GM19395 (cell line): ENCODE data around the gene GPATCH2L.

Source experiments
- ATAC-seq: cut with Tn5 transposase; IDR thresholded peaks from one replicate; pipeline ENCODE4 v1.9.1; 2021; ENCODE audit warnings: mild to moderate bottlenecking, moderate library complexity; ENCODE audit not compliant: unreplicated experiment

GPATCH2L gene

DNA sequence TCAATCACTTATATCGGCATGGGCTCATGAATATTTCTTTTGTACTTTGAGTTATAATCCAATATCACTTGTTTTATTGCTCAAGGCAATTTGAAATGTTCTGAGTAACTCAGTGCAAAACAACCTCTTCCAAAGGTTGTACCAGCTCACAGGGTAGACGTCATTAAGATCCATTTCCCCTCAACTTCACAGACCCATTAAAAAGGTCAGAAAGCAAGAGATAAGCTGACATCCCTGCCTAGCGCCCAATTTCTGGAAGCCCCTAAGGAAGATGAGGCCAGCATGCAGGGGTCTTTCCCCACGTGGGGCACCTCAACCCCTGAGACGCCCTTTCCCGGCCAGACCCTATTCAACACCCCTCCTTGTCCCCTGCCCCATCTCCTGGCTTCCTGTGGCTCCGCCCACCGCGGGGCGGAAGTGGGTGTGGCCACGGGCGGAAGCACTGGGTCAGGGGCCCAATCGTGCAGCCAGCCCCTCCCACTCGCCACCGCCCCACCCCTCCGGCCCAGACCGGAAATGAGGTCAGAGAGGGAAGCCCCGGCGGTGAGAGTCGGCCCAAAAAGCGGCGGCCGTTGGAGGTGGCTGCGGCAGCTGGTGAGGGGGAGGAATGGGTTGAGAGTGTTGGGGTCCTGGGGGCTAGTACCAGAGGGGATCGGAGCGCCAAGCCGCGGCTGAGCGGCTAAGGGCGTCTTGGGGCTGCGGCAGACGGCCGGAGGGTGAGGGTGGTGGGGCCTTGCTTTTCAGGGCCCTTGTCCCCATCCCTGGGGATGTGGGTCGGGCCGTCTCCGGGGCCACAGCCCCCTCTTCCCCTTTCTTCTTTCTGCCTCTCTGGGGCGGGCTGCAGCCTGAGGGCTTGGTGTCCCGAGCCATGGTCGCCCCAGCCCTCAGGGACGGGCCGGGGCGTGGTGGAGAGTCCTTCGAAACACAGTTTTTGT, at the start of gene GPATCH2L:
TSS of gene GPATCH2L (plus strand) at position 525 of the 935 bp plus-strand sequence. CDS start 2,442 bp downstream, outside the sequence.
- peak; percentile 92 for ATAC-seq

DNA sequence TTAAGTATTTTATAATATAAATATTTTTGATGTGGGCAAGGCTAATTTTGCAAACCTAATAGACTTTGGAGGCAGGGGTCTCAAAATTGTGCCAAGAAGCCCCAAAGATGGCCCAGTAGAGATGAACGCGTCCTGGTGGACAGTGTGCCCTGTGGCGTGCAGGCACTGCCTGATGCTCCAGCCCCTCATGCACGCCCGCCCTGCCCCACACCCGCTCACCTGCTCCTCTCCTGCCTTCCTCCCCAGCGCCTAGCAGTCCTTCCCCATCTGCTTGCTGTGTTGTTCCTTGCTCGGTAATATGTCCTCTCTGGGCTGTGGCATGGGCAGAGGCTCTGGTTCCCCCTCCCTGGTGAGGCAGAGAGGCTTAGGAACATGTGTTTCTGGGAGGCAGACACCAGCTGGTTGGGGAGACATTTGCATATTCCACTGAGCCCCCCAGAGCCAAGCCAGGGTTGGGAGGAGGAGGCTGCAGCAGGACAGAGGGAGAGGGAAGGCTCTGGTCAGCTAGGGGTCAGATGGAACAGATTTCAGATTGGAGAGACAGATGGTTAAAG, 46.8 kb upstream of the GPATCH2L start:
- no peak for ATAC-seq

DNA sequence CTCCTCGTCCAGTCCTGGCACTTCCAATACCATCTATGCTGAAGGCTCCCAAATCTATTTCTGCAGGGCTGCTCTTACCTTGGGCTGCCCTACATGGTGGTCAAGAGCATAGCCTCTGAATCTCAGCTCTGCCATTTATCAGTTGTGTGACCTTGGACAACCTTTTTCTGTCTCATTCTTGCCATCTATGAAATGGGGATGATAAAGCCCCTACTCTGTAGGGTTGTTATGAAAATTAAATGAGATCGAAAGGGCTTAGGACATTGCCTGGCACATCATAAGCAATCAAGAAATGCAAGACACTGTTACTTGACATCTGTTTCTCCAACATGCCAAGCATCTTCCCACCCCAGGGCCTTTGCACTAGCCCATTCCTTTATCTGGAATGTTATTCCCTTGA, 45.5 kb upstream of the GPATCH2L start:
- ATAC-seq, result no peak

DNA sequence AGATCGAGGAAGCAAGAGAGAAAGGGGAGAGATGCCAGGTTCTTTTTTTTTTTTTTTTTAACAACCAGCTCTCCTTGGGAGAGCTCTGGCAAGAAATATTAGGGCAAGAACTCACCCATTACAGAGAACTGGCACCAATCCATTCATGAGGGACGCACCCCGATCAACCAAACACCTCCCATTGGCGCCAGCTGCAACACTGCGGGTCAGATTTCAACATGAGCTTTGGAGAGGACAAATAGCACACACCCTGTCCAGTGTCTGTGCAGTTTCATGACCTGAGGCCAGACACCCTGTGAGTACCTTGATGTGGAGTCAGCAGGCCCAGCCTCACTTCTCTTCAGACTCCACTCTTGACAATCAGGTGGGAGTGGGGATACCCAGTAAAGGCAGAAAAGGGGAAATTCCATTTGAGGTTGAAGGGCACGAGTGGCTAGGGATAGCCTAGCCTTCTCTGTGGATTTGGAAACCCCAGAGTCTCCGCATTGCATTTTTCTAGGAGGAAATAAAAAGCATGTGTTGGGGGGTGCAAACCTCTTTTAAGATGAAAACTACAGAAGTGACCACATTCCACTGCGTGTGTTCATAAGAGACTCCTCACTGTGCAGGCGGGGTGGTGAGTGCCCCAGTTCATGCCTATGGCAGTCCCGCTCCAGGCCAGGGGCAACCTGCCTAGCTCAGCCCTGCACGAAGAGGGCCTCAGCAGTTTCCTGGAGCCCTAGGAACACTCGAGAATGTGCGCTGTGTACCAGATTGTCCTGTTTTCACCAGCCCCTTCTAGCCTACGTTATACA, 42.4 kb upstream of the GPATCH2L start:
- ATAC-seq, result no peak

DNA sequence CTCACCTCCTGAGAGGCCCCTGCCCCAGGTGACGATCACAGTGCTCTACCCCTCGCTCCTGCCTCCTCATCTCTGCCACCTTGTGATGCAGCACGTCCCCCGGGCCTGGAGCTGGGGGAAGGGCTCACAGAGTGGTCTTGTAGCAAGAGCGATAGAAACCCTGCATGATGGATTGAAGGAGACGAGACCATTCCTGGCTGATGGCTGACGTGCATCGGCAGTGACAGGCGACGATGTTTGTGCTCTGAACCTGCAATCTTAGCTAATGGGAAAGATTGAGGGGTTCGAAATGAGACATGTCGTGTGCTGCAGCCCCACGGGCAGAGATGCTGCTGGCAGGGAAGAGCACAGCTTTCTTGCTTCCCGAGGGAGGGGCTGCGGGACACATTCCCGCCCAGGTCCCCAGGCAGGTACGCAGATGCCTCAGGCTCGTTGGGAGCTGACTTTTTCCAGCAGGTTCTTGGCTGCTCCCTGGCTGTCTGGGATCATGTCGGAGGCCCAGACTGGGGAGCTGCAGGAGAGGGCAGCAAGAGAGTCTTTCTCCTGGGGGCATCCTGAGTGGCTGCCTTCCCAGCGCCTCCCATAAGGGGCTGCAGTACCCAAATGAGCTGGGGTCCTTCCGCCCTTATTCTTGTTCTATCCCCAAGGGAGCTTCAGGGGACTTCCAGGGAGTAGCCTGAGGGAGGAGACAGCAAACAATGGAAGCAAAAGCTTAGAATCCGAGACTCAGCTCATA, 38.7 kb upstream of the GPATCH2L start:
- no peak for ATAC-seq

DNA sequence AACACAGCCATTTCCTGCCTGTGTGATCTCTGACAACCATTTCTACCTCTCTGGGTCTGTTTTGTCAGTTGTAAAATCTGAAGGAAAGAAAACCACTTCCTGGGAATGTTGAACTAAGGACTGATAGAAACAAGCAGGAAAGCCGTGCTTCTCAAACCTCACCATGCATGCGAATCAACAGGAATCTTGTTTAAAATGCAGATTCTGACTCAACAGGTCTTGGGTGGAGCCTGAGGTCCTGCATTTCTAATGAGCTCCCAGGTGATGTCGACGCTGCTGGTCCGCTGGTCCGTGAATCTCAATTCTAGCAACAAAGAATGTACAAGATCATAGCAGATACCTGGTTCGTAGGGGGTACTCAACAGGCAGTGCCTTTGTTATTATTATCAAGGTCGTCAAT, 38.0 kb upstream of the GPATCH2L start:
- ATAC-seq, result no peak

DNA sequence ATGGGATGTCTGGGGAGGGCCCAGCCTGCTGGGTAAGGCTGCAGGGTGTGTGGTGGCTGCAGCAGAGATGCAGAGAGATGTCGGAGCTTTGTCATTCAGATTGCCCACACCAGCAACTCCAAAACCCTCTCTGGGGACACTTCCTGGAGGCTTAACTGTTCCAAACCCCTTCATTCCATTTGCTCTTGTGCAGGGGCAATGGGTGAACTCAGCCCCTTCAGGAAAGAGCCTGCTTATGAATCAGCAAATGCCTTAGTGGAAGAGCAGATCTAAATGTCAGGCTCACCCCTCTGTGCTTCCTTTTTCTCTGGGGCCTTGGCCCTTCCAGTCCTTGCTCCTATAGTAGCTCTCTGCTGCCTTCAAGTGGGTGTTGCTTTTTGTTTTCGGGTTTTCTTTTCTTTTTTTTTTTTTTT, 36.7 kb upstream of the GPATCH2L start:
- no peak for ATAC-seq

DNA sequence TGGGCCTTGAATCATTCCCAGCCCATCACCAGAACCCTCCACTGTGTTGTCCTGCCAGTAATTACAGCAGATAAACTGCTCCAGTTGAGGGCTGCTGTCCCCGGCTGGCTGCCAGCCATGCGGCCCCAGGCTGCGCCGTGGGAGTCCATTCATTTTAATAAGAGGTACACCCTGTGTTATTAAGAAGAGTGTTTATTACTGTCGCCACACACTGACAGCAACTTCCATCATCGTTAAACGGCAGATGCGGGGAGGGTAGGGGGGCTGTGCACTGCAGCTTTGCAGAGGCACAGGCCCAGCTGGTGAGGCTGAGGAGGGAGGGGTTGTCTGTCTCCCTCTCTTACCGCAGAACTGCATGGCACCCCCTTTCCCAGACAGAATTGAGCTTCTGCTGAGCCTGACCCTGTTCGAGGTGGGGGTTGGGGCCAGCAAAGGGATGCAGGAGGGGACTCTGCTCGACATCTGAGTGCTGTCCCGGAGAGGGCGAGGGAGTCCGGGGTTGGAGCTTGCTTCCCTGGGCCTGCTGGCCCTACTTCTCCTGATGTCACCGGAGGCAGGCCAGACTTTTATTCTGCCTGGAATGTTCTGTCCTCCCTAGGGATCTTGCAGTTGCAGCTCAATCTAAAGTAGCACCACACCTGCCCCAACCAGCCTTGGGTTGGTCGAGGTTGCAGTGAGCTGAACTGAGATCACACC, 33.8 kb upstream of the GPATCH2L start:
- no peak for ATAC-seq

DNA sequence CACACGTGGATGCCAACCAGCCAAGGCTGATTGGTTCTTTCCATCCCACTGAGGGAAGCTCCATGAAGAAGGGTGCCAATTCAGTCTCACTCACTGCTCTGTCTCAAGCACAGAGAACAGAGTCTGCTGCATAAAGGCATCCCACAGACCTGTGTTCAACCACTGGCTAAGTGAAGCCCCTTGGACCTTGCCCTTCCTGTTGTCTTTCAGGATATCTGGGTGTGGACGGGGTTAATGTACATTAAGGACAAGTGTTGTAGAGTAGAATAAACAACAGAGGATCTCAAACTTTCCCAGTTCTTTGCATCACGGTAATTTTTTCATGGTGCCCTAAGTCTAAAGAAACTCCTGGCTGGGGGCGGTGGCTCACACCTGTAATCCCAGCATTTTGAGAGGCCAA, 33.1 kb upstream of the GPATCH2L start:
- no peak for ATAC-seq

DNA sequence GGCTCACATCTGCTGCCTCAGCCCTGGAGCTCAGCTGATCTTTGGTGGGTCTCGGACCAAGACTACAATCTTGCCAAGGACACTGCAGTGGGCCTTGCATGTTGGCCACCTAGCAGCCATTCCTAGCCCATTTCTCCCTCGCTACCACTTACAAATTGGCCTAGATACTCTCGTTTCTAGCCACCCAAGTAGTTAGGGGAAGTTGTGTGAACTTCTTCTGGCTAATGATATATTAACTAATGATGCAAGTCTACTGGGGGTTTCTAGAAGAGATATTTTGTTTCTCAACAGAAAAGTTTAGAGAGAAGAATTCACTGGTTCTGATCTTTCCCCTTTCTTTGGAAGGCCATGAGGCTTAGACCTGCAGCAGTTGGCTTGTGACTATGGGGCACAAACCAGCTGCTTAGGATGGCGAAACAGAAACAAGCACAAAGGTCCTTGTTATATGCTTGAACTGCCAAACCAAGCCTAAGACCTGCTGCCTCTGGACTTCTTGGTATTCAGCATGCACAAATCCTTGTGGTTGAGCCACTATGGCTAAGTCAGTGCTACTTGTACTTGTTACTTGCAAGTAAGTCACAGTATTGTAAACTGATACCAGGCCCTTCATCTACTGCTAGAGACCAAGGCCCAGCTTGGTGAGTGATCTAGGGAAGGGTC, 30.5 kb upstream of the GPATCH2L start:
- no peak for ATAC-seq

DNA sequence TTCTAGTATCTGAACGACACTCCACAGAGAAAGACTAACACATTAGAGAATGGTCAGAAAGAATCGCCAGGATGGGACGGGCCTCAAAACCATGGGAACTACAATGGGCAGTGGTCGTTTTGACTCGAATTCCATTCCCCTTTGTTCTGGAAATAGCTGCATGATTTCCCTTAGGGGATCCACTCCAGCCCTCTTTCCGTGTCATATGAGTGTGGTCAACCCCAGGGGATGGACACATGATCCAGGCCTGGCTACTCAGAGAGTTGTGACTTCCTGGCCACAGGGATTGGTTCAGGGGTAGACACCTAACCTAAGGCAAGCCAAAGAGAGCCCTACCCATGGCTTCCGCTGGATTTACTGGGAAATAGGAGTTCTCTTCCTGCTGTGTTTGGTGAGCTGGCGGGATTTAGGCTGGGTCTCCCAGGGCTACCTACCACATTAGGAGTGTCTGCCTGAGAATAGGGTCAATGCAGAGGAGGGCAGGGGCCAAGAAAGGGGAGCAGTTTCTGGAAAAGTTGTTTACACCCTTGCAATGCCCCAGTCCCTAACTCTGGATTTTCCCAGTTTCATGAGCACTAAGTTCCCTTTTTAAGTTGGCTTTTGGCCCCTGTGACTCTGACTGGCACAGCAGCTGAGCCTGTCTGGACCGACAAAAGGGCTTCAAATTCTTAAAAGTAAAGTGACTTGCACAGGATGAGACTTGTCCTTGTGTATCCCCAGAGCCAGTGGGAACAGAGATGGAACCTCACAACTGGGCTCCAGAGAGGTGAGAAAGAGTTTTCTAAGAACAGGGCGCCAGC, 28.1 kb upstream of the GPATCH2L start:
- no peak for ATAC-seq

DNA sequence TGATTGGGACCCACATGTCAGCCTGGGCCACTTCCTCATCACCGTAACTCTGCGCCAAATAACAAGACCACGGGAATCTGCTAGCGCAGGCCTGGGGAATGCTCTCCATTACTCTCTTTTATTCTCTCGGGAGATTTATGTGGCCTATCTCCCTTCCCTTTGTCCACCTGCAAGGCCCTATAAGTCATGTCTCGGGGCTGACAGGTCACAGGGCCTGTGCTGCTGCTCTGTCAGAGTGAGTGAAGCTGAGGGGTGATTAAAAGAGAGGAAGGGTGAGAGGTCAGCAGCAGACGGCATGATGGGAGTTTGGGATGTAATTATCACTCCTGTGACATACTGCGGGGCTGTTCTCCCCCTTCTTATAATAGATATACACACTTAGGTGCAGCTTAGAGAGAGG, 26.2 kb upstream of the GPATCH2L start:
- no peak for ATAC-seq

DNA sequence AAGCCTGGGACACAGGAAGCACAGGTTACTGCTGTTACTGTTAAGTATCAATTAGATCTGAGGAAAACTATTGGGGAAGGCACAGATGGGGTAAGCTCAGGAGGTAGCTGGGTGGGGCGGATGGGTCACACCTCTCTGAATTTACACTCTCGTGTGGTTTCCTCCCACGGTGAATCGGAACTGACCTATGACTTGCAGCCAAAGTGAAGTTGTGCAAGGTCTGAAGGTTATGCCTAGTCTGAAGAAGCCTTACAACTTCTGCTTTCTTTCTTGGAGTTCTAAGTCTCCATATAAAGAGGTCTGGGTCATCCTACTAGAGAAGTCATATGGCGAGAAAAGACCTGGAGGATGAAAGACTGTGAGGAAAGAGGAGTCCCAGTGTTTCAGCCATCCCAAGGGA, 25.6 kb upstream of the GPATCH2L start:
- ATAC-seq, result no peak

DNA sequence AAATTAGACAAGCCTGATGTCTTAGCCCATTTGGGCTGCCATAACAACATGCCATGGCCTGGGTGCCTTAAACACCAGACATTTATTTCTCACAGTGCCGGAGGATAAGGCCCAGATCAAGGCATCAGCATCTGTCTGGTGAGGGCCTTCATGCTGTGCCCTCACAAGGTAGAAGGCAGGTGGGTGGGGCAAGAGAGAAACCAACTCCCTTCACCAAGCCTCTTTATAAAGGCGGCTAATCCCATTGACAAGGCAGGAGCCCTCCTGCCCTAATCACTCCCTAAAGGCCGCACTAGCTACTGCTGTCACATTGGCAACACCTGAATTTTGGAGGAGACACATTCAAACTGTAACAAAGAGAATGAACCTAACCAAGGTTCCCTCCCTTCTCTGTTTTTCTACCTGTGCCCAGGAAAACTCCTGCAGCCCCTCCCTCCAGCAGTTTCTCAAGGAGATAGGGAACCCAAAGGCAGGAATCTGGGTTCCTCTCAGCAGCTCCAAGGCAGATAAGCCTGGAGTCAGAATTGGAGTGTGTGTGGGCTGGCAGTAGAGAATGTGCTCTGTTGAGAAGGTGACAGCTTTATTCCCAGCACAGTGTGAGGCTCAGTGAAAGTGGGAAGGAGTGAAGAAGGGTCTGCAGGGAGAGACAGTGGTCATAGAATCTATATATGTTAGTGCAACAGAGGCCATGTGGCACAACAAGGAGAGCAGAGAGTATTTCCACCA, 21.7 kb upstream of the GPATCH2L start:
- ATAC-seq, result no peak

DNA sequence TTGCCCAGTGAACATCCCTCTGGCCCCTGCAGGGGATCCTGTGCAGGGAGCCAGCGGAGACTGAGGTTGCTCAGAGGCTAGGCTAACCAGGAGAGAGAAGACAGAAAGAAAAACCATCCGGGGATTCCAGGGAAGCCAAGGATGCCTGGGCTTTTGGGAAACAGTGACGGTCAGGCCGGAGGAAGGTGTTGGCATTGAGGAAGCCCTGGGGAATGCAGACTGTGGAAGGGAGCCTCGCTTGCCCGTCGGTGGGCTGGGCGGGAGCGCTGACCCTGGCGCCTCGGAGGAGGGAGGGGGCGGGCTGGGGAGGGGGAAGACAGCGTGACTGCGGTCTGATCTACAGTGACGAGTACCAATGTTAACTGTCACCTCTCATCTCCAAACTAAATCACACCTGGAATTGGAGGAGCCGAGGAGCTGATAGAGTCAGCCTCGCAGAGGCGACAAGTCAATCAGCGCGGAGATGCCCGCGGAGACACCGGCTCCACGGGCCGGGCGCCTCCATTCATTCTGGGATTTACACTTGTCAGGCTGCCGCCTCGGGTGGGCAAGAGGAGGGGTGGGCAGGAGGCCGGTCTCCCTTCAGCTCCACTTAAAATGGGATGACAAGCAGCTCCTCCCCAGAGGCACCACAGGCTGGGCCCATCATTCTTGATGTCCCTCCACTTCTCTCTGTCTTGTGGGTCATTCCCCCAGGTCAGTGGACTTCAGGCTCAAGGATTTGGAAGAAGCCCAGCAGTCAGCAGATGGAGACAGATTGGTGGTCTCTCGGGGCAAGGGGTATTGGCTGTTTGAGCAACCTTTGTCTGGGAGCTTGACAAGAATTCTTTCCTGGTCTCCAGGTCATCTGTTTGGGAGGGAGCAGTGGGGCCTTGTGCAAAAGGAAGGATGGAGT, 20.4 kb upstream of the GPATCH2L start:
- no peak for ATAC-seq

DNA sequence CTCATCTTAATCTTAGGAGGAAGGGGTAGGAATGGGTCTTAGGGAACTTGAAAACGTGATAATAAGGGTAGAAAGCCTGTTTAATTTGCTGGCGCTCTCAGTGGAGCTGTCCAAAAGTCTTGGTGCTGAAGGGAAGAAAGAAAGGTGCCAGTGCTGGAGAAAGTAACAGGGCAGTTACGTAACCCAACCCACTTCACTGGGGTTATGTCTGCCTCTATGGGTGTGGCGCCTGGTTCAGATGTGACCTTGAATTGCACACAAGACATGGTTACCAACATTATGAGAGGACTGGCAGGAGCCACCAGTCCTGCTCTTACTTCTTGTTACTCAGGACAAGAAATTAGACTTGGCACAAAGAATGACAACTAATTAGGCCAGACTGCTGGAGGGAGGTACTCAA, 18.6 kb upstream of the GPATCH2L start:
- no peak for ATAC-seq

DNA sequence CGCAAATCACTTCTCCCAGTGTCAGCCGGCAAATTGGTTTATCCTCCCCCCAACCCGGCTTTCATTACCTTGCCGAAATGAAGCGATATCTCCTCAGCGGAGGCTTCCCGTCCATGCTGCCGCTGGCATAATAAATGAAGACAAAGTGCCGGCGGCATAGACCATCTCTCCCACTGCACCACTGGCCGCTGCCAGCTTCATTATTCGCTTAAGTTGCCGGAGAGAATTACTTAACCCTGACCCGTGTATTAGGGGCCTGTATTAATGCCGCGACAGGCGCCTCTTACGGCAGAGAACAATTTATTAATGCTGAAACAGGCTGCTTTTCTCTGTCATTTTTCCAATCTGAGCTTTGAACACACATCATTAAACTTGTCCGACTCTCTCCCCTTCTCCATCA, 17.5 kb upstream of the GPATCH2L start:
- ATAC-seq, result no peak
